GM12865 (cell line): ENCODE results near the gene SFMBT2.

Experiments
- DNase-seq: peaks from one replicate; pipeline ENCODE4 v3.0.0; 2010; ENCODE audit warnings: low read depth
- H3K4me3 ChIP-seq: 2 replicates; pipeline ENCODE4 v1.5.1; 2011; ENCODE audit warnings: mild to moderate bottlenecking, low read depth, low read length, control low read depth
- CTCF ChIP-seq: IDR thresholded peaks from 2 replicates; pipeline ENCODE4 v1.5.1; 2011; ENCODE audit warnings: low read length, control low read depth, low read depth, inconsistent platforms; ENCODE audit not compliant: insufficient read depth; ENCODE audit errors: missing control alignments

SFMBT2 gene

GRCh38 chr10:7409732-7410168 lies 1.1 kb downstream of the SFMBT2 start:
- no peak for TF ChIP-seq CTCF

DNA sequence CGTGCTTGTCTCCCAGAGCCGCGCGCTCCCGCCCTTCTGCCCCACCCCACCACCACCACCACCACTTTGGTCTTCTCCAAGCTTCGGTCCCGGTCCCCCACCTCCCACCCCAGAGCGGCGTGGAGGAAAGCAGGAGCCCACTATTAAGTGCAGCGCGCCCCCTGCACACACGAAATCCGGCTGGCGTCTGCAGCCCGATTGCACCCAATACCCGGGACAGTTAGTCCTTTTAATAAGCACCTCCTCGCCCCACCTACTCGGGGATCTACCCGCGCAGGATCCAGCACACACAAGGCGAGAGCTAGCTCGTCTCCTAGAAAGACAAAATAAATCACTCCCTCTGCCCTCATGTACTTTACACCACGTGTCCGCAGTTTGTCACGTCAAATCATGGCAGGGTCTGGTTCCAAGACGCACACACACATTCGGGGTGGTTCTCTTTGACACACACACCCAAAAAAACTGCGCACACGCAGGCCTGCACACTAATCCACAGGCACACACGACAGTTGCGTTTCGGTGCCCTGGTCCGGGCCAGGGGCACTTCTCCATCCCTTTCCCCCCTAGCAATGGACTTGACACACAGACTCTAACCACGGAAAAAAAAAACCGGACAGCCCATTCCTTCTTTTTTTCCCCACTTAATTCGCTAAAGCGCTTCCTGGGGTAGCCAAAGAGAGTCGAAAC lies 1.6 kb downstream of the SFMBT2 start:
- peak overlapping the region; percentile 91 for H3K4me3 ChIP-seq
- peak; percentile 80 for DNase-seq
- TF ChIP-seq CTCF, result no peak

More at GRCh38 chr10:7409732-7410168, 1.1 kb downstream of the SFMBT2 start:
- DNase-seq, result peak; percentile 44
- H3K4me3 ChIP-seq, result peak overlapping the region; percentile 91

DNA sequence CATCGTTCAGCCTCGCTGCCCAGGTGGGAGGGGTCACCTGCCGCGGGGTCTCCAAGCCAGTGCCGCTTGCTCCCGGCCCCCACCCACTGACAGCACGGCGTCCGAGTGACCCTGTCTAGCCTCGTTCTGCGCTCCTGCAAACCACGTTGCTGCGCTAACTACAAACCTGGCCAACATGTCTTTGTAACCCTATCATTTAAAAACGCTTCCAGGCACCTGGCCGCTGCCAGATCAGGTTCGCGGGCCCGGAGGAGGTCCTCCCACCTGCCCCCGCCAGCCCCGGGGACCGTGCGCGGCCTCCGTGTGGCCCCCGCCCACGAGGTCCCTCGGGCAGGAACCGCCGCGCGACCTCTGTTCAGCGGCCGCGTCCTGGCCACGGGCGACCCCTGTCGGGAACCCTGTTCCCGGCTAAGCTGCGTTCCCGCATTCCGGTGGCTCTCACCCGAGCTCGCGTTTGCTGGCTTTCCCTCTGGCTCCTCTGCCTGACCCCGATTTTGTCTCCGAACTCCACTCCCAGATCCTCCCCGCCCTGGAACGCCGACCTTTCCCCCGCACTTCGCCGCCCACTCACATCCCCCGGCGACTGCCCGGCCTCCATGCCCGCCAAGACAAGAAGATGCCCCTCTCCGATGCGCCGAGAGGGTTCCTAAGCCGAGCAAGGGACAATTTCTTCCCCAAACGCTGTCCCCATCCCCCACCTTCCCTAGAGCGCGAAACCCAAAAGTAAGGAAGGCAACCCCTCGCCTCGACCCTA lies 2.4 kb downstream of the SFMBT2 start:
- peak; percentile 62 for DNase-seq
- peak; percentile 67 for TF ChIP-seq CTCF
- peak overlapping the region; percentile 91 for H3K4me3 ChIP-seq

DNA sequence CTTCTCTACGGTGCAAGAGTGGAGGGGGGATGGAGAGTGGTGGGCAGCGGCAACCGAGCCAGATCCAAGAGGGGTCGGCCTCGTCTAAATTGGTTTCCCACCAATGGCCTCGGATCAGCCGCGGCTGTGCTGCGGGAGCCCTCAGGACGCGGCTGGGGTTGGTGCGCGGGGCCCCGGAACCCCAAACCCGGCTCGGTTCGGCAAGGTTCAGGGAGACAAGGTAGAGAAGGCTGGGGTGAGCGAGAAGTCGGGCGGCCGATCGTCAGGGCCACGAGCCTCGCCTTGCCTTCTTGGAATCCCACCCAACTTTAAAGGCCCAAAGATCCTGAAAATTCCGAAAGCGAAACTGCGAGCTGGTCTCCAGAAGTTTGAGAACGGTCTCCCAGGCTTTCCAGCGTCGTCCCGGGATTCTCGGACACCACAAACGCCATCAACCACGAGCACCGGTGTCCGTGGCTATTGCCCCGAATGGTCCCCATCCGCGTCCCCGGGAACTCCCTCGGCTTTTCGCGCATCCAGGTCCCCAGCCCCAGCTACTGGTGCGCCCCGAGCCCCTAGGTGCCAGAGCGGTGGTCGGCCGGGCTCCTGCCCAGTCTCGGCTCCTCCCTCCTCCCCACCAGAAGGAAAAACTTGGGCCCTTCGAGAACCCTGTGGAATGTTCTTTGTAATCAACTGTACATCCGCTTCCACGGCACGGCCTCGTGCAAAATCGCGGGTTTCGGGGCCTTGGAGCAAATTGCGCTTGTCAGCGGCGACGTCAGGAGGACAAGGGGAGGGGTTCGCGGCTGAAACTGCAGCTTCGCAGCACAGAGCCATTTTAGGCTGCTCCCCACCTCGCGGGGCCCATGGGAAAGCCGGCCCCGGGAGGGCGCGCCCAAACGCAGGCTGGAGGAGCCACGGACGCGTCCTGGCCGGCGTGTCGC lies 3.2 kb downstream of the SFMBT2 start:
- peak overlapping the region; percentile 91 for H3K4me3 ChIP-seq

GRCh38 chr10:7406712-7407333 lies 4.0 kb downstream of the SFMBT2 start:
- no peak for DNase-seq
- no peak for TF ChIP-seq CTCF

More for the DNA sequence above, 3.2 kb downstream of the SFMBT2 start:
- no peak for TF ChIP-seq CTCF
- DNase-seq, result peak; percentile 73

DNA sequence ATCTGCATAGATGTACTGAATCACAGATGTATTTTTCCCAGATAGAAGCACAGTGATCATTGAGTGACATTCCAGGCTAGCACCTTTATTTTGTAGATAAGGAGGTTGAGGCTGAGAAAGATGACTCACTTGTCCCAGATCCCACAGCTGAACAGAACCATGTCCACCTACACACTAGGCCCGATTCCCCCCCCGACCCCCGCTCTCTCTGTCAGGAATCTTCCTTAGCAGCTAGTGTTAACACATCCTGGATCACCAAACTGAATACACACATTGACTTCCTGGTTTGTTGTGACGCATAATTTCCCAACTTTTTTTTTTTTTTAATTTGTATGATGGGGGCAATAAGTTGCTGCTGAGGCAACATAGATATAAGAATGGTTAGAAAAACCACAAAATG lies 5.2 kb downstream of the SFMBT2 start:
- no peak for DNase-seq
- no peak overlapping the region for H3K4me3 ChIP-seq
- no peak for TF ChIP-seq CTCF

More at GRCh38 chr10:7406712-7407333, 4.0 kb downstream of the SFMBT2 start:
- no peak overlapping the region for H3K4me3 ChIP-seq
